Left lung (tissue), 10 donors: ENCODE data around the gene POFUT2. TPM values are rescaled to one million over a fixed set of nuclear protein-coding genes. Genes with fewer than 3 reads are reported as not detected.

Experiments used
- ATAC-seq: fragments of 200-7000 bp; cut with Tn5 transposase; one replicate; pipeline ENCODE4 v1.9.1; 2020; ENCODE audit warnings: moderate library complexity
- DNase-seq, 4 donors: peaks; one replicate each; pipeline ENCODE4 v3.0.0-alpha.2; 2013 to 2020
- H3K27ac ChIP-seq, 2 donors: fragments of 200-600 bp; sonication (generic) in 1 of 2; one replicate each; pipeline versions ENCODE4 v1.5.0 to v1.8.0; 2020 to 2021
- H3K27me3 ChIP-seq, 2 donors: fragments of 200-600 bp; sonication (generic) in 1 of 2; one replicate each; pipeline versions ENCODE4 v1.5.0 to v1.8.0; 2020 to 2021
- H3K36me3 ChIP-seq, 2 donors: fragments of 200-600 bp; sonication (generic) in 1 of 2; one replicate each; pipeline versions ENCODE4 v1.5.0 to v1.8.0; 2020 to 2021
- H3K4me1 ChIP-seq, 2 donors: fragments of 200-600 bp; one replicate each; pipeline ENCODE4 v1.8.0; 2021
- H3K4me3 ChIP-seq, 2 donors: fragments of 200-600 bp; sonication (generic) in 1 of 2; one replicate each; pipeline versions ENCODE4 v1.5.0 to v1.8.0; 2020 to 2021; ENCODE audit warnings: mild to moderate bottlenecking in 1 of 2
- H3K9me3 ChIP-seq, 2 donors: fragments of 200-600 bp; sonication (generic) in 1 of 2; one replicate each; pipeline versions ENCODE4 v1.5.0 to v1.8.0; 2020 to 2021
- intact Hi-C, 2 donors: fragments of 100-400 bp; cut with DNase I; formaldehyde crosslinking; loops; one replicate each; pipeline versions ENCODE4 v1.11.2 to v1.14.2; 2022
- polyA plus RNA-seq, 6 donors: library from polyadenylated mRNA; unstranded; fragments of 120-200 nt; gene quantifications; one replicate each; pipeline ENCODE4 v1.2.1, GENCODE V29; 2013; ENCODE audit not compliant: insufficient read length in 6 of 6
- total RNA-seq, 2 donors: library from RNA; stranded (reverse); fragmentation: NEBNext Ultra II Directional; extraction: Animal tissue kit (Norgen Biotek cat#: 25700); gene quantifications; one replicate each; pipeline ENCODE4 v1.2.1, GENCODE V29; 2021
- TF ChIP-seq, protein P1 (sequence below), 2 donors: fragments of 200-600 bp; sonication (generic) in 1 of 2; IDR thresholded peaks; one replicate each; pipeline versions ENCODE4 v1.5.0 to v1.8.0; 2021; ENCODE audit warnings: antibody characterized with exemption in 2 of 2
- donor health status: DM: no; HTN: yes; CAD: no.
- donor health status: DM: no; HTN: no; CAD: no.

Gene POFUT2
- total and polyA plus RNA-seq, 8 donors = 30.4 to 44.2 (median 34.2) TPM

DNA sequence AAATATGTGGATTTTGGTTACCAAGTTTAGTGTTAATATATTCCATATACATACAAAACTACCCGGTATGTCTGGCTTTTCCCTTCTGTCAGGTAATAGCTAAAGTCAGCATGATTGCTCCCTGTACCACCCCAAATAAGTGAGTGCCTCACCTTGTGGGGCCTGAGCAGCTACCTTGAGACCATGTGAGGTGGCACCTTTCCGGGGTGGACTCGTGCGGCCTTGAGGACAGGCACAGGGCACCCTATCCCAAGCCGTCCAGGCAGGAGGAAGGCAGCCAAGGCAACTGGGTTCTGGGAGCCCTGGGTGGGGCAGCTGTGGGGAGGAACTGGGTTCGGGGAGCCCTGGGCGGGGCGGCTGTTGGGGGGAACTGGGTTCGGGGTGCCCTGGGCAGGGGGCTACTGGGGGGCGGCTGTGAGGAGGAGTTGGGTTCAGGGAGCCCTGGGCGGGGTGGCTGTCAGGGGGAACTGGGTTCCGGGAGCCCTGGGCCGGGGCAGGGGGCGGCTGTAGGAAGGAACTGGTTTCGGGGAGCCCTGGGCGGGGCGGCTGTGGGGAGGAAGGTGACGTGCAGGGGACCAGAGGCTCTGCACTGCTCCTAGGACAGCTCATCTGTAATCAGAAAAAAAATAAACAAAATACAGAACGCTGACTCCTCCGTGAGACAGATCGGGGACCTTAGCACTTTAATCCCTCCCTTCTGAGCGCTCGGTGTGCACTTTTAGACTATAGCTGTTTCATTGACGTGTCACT is 63.3 kb downstream of the POFUT2 start:
- H3K4me3 ChIP-seq = no peak overlapping the region
- H3K36me3 ChIP-seq = peaks cover 0 to 31% of the 10 kb centered on the region in 2 donors
- no peak for DNase-seq
- H3K4me1 ChIP-seq = peaks cover 0 to 3% of the 10 kb centered on the region in 2 donors
- peaks cover 0 to 8% of the 10 kb centered on the region in 2 donors for H3K27me3 ChIP-seq
- TF ChIP-seq, protein P1, sequence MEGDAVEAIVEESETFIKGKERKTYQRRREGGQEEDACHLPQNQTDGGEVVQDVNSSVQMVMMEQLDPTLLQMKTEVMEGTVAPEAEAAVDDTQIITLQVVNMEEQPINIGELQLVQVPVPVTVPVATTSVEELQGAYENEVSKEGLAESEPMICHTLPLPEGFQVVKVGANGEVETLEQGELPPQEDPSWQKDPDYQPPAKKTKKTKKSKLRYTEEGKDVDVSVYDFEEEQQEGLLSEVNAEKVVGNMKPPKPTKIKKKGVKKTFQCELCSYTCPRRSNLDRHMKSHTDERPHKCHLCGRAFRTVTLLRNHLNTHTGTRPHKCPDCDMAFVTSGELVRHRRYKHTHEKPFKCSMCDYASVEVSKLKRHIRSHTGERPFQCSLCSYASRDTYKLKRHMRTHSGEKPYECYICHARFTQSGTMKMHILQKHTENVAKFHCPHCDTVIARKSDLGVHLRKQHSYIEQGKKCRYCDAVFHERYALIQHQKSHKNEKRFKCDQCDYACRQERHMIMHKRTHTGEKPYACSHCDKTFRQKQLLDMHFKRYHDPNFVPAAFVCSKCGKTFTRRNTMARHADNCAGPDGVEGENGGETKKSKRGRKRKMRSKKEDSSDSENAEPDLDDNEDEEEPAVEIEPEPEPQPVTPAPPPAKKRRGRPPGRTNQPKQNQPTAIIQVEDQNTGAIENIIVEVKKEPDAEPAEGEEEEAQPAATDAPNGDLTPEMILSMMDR (IDR thresholded peaks at IDR 0.05) = no peak
- no peak overlapping the region for H3K27ac ChIP-seq
- no peaks in the 10 kb centered on the region for H3K9me3 ChIP-seq
- intact Hi-C loops = no loop called here
- peak; percentile 18 for ATAC-seq

GRCh38 chr21:45223236-45224185 is 64.2 kb downstream of the POFUT2 start:
- H3K27ac ChIP-seq = no peak overlapping the region
- TF ChIP-seq, protein P1 (IDR thresholded peaks at IDR 0.05) = no peak
- peaks cover 0 to 8% of the 10 kb centered on the region in 2 donors for H3K27me3 ChIP-seq
- intact Hi-C loops = no loop called here
- H3K4me3 ChIP-seq = no peak overlapping the region
- H3K9me3 ChIP-seq = no peaks in the 10 kb centered on the region
- no peak for ATAC-seq
- peaks cover 0 to 31% of the 10 kb centered on the region in 2 donors for H3K36me3 ChIP-seq
- no peak for DNase-seq
- peaks cover 0 to 3% of the 10 kb centered on the region in 2 donors for H3K4me1 ChIP-seq

- intact Hi-C loops = no loop called here
- no peak for DNase-seq
- H3K9me3 ChIP-seq = peaks cover 0 to 6% of the 10 kb centered on the region in 2 donors
- ATAC-seq = no peak
- H3K4me1 ChIP-seq = no peaks in the 10 kb centered on the region
- H3K27ac ChIP-seq = no peak overlapping the region
- H3K4me3 ChIP-seq = no peak overlapping the region
- no peaks in the 10 kb centered on the region for H3K27me3 ChIP-seq
- peaks cover 0 to 31% of the 10 kb centered on the region in 2 donors for H3K36me3 ChIP-seq
- TF ChIP-seq, protein P1 (IDR thresholded peaks at IDR 0.05) = no peak
These were observed 65.7 kb downstream of the POFUT2 start for GRCh38 chr21:45222001-45222400.

GRCh38 chr21:45220714-45221490 is 66.8 kb downstream of the POFUT2 start:
- DNase-seq (no peak), ATAC-seq (no peak)
- Histone ChIP-seq H3K9me3 (peaks cover 0 to 12% of the 10 kb centered on the region in 2 donors), H3K4me3 (no peak overlapping the region), H3K36me3 (peaks cover 0 to 31% of the 10 kb centered on the region in 2 donors), H3K4me1 (no peaks in the 10 kb centered on the region), H3K27ac (no peak overlapping the region), H3K27me3 (no peaks in the 10 kb centered on the region)
- intact Hi-C loops = no loop called here
- TF ChIP-seq, protein P1 (IDR thresholded peaks at IDR 0.05) = no peak
